Fibroblast of pulmonary artery (primary cell): ENCODE data around the gene CD300E.
"Not testable (repeated sequence)": the region's sequence is repeated elsewhere in the genome, so short reads cannot be mapped to it uniquely, and the experiment has no call there.

Source experiments
- DNase-seq: peaks from one replicate; pipeline ENCODE4 v3.0.0-alpha.2; 2010; ENCODE audit warnings: low read depth
- H3K4me3 ChIP-seq: replicated peaks from 2 replicates; pipeline ENCODE4 v1.5.1; 2011; ENCODE audit warnings: low read depth, mild to moderate bottlenecking, control low read depth, low read length, moderate library complexity
- TF ChIP-seq, protein P1 (sequence below): IDR thresholded peaks from 2 replicates; pipeline ENCODE4 v1.5.1; 2011; ENCODE audit warnings: mild to moderate bottlenecking, control low read depth, low read length, inconsistent platforms; ENCODE audit errors: missing control alignments

The CD300E gene

GRCh38 chr17:74642995-74643394, 19.5 kb upstream of the CD300E start:
- no peak overlapping the region for H3K4me3 ChIP-seq
- DNase-seq: no peak
- TF ChIP-seq, protein P1, sequence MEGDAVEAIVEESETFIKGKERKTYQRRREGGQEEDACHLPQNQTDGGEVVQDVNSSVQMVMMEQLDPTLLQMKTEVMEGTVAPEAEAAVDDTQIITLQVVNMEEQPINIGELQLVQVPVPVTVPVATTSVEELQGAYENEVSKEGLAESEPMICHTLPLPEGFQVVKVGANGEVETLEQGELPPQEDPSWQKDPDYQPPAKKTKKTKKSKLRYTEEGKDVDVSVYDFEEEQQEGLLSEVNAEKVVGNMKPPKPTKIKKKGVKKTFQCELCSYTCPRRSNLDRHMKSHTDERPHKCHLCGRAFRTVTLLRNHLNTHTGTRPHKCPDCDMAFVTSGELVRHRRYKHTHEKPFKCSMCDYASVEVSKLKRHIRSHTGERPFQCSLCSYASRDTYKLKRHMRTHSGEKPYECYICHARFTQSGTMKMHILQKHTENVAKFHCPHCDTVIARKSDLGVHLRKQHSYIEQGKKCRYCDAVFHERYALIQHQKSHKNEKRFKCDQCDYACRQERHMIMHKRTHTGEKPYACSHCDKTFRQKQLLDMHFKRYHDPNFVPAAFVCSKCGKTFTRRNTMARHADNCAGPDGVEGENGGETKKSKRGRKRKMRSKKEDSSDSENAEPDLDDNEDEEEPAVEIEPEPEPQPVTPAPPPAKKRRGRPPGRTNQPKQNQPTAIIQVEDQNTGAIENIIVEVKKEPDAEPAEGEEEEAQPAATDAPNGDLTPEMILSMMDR: no peak

DNA sequence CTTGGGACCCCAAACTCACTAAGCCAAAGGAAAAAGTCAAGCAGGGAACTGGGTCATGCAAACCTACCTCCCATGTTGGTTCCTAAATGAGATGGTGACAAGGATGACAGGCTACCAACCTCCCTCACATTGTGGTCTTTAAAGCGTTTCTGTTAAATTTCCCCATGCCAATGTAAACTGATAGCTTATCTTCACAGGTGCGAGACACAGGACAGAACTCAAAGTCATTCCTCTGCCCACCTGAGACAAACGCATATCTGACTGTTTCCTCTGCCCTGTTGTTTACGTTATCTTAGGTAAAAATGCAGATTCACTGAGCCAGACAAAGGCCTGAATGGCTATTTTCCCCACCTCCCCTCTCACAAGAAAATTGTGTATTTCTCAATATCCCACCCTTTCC, 19.0 kb upstream of the CD300E start:
- TF ChIP-seq, protein P1: no peak
- DNase-seq: no peak
- no peak overlapping the region for H3K4me3 ChIP-seq

DNA sequence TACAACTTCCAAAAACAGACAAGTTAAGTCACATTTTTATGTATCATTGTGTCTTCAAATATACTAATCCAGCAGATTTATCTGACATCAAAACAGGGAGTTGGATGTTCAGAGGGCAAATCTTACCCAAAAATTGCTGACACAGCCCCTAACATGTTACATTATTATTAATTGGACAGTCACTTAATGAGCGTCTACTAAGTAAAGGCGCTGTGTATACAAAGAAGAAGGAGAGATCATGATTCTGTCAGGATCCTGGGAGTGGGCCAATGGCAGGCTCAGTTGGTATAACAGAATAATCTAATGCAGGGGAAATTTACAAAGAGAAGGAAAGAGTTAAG, 18.4 kb upstream of the CD300E start:
- TF ChIP-seq, protein P1: no peak
- no peak overlapping the region for H3K4me3 ChIP-seq
- no peak for DNase-seq

GRCh38 chr17:74641224-74641957, 17.9 kb upstream of the CD300E start:
- DNase-seq: no peak
- H3K4me3 ChIP-seq: no peak overlapping the region
- TF ChIP-seq, protein P1: no peak

GRCh38 chr17:74639704-74640151, 16.2 kb upstream of the CD300E start:
- H3K4me3 ChIP-seq: no peak overlapping the region
- DNase-seq: no peak
- TF ChIP-seq, protein P1: no peak

DNA sequence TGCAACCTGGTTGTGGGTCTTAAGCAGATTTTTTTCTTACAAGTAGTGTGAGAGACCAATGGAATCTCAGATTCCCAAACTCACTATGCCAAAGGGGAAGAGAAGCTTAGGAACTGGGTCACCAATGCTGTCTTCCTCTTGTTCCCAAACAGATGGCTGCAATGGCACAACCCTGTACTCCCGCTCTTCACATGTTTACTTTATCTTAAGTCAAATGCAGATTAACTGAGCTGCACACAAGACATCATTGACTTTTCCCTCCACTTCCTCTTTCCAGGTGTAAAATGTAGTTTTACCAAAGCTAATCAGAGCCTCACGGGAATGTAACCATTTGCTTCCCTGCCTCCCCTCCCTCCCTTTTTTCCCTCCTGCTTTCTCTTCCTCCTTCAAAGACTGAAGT, 14.4 kb upstream of the CD300E start:
- TF ChIP-seq, protein P1: no peak
- H3K4me3 ChIP-seq: no peak overlapping the region
- DNase-seq: no peak

DNA sequence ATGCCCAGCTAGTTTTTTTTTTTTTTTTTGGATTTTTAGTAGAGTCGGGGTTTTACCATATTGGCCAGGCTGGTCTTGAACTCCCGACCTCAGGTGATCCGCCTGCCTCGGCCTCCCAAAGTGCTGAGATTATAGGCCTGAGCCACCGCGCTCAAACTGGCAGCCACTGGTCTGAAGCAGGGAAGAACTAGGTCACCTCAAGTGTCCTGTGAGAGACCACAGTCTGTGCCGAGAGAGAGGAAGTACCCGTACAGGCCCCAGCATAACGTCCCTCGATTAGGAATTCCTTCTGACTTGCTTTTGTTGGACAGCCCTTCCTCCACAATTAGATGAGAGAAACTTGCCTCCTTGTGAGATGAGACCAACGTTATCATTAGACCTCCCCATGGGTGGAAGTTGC, 13.7 kb upstream of the CD300E start:
- TF ChIP-seq, protein P1: no peak
- no peak for DNase-seq
- no peak overlapping the region for H3K4me3 ChIP-seq

DNA sequence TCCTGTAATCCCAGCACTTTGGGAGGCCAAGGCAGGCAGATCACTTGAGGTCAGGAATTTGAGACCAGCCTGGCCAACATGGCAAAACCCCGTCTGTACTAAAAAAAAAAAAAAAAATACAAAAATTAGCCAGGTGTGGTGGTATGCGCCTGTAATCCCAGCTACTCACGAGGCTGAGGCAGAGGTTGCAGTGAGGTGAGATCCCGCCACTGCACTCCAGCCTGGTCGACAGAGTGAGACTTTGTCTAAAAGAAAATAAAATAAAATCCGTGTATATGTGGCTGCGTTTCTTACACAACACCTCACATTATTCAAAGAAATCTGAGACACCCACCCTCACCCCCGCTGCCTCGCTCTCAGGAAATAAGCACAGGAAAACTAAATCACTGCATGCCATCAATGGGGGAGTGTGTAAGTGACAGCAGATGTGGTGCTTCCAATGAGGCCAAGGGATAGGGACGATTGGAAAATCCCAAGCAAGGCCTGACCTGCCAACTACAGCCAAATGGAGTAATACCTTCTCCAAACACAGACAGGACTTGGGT, 13.1 kb upstream of the CD300E start:
- not testable (repeated sequence) for DNase-seq, H3K4me3 ChIP-seq
